Stimulated activated CD4-positive, alpha-beta T cell treated with anti-CD3 and anti-CD28 coated beads, TNF-alpha, amount 100 ng/mL, for 48 hours (primary cell): ENCODE data around the gene CCDC81.
"Not testable (repeated sequence)": the region's sequence is repeated elsewhere in the genome, so short reads cannot be mapped to it uniquely, and the experiment has no call there.

ENCODE experiments used
- DNase-seq, 3 donors: peaks; one replicate each; pipeline ENCODE4 v3.0.0-alpha.2; 2020; ENCODE audit warnings: low read depth in 3 of 3

The CCDC81 gene

DNA sequence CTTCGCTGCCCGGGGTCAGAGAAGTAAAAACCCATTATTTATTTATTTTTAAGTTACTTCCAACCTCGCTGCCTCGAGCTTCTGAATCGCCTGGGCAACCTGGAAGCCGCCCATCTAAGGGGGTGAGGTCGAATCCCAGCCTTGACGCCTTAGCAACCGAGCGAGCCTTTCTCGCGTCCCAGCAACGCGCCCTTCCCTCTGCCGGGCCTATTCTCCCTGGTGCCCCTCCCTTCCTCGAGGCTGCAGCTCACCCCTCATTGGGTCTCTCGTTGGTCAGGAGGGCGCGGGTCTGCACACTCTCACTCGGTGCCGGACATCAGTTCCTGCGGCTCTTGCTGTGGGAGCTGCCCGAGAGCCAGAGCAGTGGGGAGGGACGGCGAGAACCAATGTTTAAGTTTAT is at the start of gene CCDC81:
Gene CCDC81, plus strand, starts transcription at position 302 of the 400 bp plus-strand sequence. CDS start 277 bp downstream, outside the sequence.
- no peak for DNase-seq

- no peak for DNase-seq
Observed at GRCh38 chr11:86335131-86335767, 39.4 kb upstream of the CCDC81 start.

DNA sequence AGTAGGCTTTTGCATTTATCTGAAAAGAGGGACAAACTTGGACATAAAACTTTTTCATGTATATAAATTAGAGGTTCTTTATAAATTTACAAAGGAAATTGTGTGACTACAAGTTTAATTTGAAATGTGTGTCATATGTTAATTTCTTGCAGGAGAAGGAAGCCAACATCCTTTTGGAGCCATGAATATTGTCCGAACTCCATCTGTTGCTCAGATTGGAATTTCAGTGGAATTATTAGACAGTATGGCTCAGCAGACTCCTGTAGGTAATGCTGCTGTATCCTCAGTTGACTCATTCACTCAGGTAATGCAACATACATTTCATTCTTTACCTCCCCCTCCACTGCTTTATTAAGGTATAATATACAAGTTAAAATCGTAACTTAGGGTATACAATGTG is 37.5 kb upstream of the CCDC81 start:
- no peak for DNase-seq

DNA sequence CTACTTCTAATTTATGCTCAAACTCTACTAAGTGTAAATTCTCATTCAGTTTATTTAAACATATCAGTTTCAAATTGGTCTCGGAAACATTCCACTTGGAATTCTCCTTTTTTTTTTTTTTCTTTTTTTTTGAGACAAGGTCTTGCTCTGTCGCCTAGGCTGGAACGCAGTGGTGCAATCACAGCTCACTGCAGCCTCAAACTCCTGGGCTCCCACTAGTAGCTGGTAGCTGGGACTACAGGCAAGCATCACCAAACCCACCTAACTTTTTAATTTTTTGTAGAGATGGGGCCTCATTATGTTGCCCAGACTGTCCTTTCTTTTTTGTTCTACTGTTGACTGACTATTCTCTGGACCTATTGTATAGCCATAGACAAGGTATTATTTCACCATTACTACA is 33.3 kb upstream of the CCDC81 start:
- DNase-seq = no peak

GRCh38 chr11:86346513-86346912 is 28.2 kb upstream of the CCDC81 start:
- no peak for DNase-seq

- no peak for DNase-seq
Observed at GRCh38 chr11:86355256-86355655, 19.4 kb upstream of the CCDC81 start.

DNA sequence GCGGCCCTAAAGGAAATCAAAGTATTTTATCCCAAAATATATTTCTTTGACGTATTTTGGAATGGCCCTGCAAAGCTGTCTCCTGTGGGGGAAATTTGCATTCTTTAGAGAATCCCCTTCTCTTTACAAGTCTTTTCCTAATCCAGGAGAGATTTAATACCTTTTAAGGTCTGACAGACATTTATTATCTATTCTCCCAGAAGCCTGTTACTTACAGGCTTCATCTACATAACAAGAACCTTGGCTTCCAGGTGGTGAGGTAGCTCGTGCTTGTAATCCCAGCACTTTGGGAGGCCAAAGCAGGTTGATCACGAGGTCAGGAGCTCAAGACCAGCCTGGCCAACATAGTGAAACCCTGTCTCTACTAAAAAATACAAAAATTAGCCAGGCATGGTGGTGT is 17.3 kb upstream of the CCDC81 start:
- not testable (repeated sequence) for DNase-seq

GRCh38 chr11:86358720-86359119 is 16.0 kb upstream of the CCDC81 start:
- DNase-seq = no peak

- no peak for DNase-seq
Observed at GRCh38 chr11:86360775-86361395, 13.8 kb upstream of the CCDC81 start.

DNA sequence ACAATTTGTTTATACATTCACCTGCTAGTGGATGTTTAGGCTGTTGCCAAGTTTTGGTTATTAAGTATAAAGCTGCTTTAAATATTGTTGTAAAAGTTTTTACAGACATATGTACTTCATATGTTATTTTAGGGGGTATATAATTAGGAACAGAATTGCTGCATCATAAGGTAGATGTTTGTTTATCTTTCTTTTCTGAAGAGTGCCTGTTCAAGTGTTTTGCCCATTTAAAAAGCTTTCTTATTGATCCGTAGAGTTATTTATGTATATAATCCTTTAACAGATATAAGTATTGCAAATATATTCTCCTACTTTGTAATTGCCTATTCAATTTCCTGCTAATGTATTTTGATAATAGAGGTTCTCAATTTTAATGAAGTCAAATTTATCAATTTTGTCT is 11.3 kb upstream of the CCDC81 start:
- DNase-seq = no peak

- no peak for DNase-seq
Observed at GRCh38 chr11:86365546-86365945, 9.1 kb upstream of the CCDC81 start.

- DNase-seq = no peak
Observed at GRCh38 chr11:86369668-86370067, 5.0 kb upstream of the CCDC81 start.

DNA sequence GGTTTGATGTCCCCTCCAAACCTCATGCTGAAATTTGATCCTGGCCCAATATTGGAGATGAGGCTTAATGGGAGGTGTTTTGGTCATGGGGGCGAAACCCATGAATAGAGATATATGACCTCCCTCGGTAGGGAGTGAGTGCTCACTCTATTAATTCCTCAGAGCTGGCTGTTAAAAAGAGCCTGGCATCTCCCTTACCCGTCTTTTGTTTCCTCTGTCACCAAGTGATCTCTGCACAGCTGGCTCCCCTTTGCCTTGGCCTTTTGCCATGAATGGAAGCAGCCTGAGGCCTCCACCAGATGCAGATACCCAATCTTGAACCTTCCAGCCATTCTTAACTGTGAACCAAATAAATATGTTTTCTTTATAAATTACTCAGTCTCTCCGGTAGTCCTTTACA is 4.5 kb upstream of the CCDC81 start:
- no peak for DNase-seq

DNA sequence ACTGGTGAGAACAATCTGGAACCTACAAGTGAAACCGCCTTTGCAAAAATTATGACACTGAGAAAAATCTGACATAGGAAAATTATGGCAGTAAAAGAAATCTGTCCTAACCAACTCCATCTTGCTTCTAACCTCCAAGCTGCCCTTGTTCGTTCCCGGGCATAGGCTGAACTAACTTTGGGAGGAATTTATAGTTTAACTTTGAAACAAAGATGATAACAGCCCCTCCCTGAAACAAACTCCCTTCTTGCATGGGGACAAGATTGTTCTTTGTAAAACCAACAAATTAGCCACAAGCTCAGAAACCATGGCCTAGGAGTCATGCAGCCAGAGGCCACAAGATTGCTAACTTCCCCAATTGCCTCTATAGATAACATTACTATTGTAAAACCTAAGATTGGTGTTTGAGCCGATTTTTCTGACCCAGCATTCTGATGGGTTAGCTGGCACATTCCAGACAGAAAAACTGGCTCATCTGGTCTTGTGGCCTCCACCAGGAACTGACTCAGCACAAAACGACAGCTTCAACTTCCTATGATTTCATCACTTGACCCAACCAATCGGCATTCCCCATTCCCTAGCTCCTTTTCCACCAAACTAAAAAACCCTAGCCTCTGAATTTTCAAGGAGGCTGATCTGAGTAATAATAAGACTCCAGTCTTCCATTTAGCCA is 3.6 kb upstream of the CCDC81 start:
- DNase-seq = no peak

GRCh38 chr11:86372041-86372440 is 2.6 kb upstream of the CCDC81 start:
- DNase-seq = no peak

GRCh38 chr11:86372586-86372985 is 2.1 kb upstream of the CCDC81 start:
- DNase-seq = no peak

- no peak for DNase-seq
Observed at GRCh38 chr11:86374069-86374468, 618 bp upstream of the CCDC81 start.

- no peak for DNase-seq
Observed at GRCh38 chr11:86377972-86378371, 3.3 kb downstream of the CCDC81 start.

DNA sequence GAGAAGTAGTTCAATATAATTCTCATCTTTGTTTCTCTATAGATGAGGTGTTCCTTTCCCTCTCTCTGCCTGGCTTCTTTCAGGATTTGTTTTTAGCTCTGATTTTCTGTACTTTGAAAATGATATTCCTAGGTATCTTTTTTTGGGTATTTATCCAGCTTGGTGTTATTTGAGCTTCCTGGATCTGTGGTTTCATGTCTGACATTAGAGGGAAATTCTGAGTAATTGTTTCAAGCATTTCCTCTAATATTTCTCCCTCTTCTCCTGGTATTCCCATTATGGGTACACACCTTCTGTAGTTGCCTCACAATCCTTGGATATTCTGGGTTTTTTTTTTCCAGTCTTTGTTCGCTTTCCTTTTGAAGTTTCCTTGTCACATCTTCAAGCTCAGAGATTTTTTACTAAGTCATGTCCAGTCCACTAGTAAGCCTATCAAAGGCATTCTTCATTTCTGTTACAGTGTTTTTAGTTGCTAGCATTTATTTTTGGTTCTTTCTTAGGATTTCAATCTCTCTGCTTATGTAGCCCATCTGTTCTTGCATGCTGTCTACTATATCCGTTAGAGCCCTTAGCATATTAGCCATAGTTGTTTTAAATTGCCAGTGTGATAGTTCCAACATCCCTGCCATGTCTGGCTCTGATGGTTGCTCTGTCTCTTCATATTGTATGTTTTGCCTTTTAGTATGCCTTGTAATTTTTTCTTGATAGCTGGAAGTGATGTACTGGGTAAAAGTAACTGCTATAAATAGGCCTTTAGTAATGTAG is 5.8 kb downstream of the CCDC81 start:
- DNase-seq = no peak

- no peak for DNase-seq
Observed at GRCh38 chr11:86383041-86383955, 8.6 kb downstream of the CCDC81 start.

GRCh38 chr11:86386283-86386682 is 11.6 kb downstream of the CCDC81 start:
- no peak for DNase-seq
